Measurements from ENCODE around the gene ZNF428.
"Not testable (repeated sequence)": the region's sequence is repeated elsewhere in the genome, so short reads cannot be mapped to it uniquely, and the experiment has no call there.

The ZNF428 gene

GRCh38 chr19:43616306-43616705 lies 3.1 kb downstream of the ZNF428 start:
- DNase-seq: no peak

- DNase-seq: no peak
These were observed 7.1 kb downstream of the ZNF428 start for GRCh38 chr19:43612374-43612773.

GRCh38 chr19:43611788-43612187 lies 7.6 kb downstream of the ZNF428 start, which contains the start of gene SRRM5:
TSS of gene SRRM5 (plus strand) at chr19:43612088. CDS start at chr19:43612122, 34 bp downstream.
- no peak for DNase-seq

- DNase-seq: no peak
These were observed 8.9 kb downstream of the ZNF428 start for GRCh38 chr19:43610493-43610892.

- no peak for DNase-seq
These were observed 9.6 kb downstream of the ZNF428 start for GRCh38 chr19:43609872-43610271.

- no peak for DNase-seq
These were observed 11.9 kb downstream of the ZNF428 start for GRCh38 chr19:43607238-43608205.

- no peak for DNase-seq
These were observed 12.7 kb downstream of the ZNF428 start for GRCh38 chr19:43606569-43607229.

- DNase-seq: no peak
These were observed 13.4 kb downstream of the ZNF428 start for GRCh38 chr19:43605875-43606568.

- DNase-seq: not testable (repeated sequence)
These were observed 19.1 kb downstream of the ZNF428 start for GRCh38 chr19:43600326-43600725.

GRCh38 chr19:43599635-43600295 lies 19.7 kb downstream of the ZNF428 start:
- DNase-seq: no peak

GRCh38 chr19:43598445-43599240 lies 20.8 kb downstream of the ZNF428 start:
- DNase-seq: no peak

GRCh38 chr19:43597876-43598275 lies 21.6 kb downstream of the ZNF428 start:
- no peak for DNase-seq

- DNase-seq: no peak
These were observed 22.5 kb downstream of the ZNF428 start for GRCh38 chr19:43596842-43597461.

- DNase-seq: peak; percentile 100
These were observed 23.2 kb downstream of the ZNF428 start, which contains the start of the genes IRGQ and ZNF576 for GRCh38 chr19:43595999-43596841. TSS of gene IRGQ (minus strand) at chr19:43596134. CDS start at chr19:43595338, 796 bp downstream. TSS of gene ZNF576 (plus strand) at chr19:43596595. CDS start at chr19:43597109, 514 bp downstream.

GRCh38 chr19:43595605-43595998 lies 23.8 kb downstream of the ZNF428 start:
- DNase-seq: no peak

GRCh38 chr19:43594710-43595604 lies 24.5 kb downstream of the ZNF428 start:
- no peak for DNase-seq

- DNase-seq: no peak
These were observed 25.2 kb downstream of the ZNF428 start for GRCh38 chr19:43594081-43594697.

- DNase-seq: no peak
These were observed 26.6 kb downstream of the ZNF428 start for GRCh38 chr19:43592800-43593350.
